Activated naive CD8-positive, alpha-beta T cell treated with anti-CD3 and anti-CD28 coated beads, Interleukin-2, amount 50 U/mL, for 16 hours (primary cell): ENCODE measurements around the gene RAB31.
"Not testable (repeated sequence)": the region's sequence is repeated elsewhere in the genome, so short reads cannot be mapped to it uniquely, and the experiment has no call there.

Experiments
- DNase-seq: peaks from one replicate; pipeline ENCODE4 v3.0.0-alpha.2; 2020; ENCODE audit warnings: low read depth, low spot score

RAB31 gene

GRCh38 chr18:9838144-9838877 is 130.2 kb downstream of the RAB31 start:
- no peak for DNase-seq

- DNase-seq = no peak
These were observed 131.1 kb downstream of the RAB31 start for GRCh38 chr18:9839211-9839610.

GRCh38 chr18:9839853-9840252 is 131.8 kb downstream of the RAB31 start:
- no peak for DNase-seq

GRCh38 chr18:9841752-9842151 is 133.7 kb downstream of the RAB31 start:
- DNase-seq = no peak

- DNase-seq = no peak
These were observed 134.3 kb downstream of the RAB31 start for GRCh38 chr18:9842448-9842847.

GRCh38 chr18:9845256-9845655 is 137.2 kb downstream of the RAB31 start:
- DNase-seq = no peak

- DNase-seq = no peak
These were observed 138.2 kb downstream of the RAB31 start for GRCh38 chr18:9846162-9846925.

- no peak for DNase-seq
These were observed 140.2 kb downstream of the RAB31 start for GRCh38 chr18:9848170-9848879.

GRCh38 chr18:9849407-9850283 is 141.5 kb downstream of the RAB31 start:
- DNase-seq = no peak

GRCh38 chr18:9850309-9850708 is 142.2 kb downstream of the RAB31 start:
- DNase-seq = no peak

GRCh38 chr18:9851511-9851910 is 143.4 kb downstream of the RAB31 start:
- DNase-seq = no peak

GRCh38 chr18:9852266-9853081 is 144.4 kb downstream of the RAB31 start:
- no peak for DNase-seq

GRCh38 chr18:9854801-9855676 is 146.9 kb downstream of the RAB31 start:
- no peak for DNase-seq

- DNase-seq = no peak
These were observed 147.6 kb downstream of the RAB31 start for GRCh38 chr18:9855681-9856080.

GRCh38 chr18:9856092-9856491 is 148.0 kb downstream of the RAB31 start:
- no peak for DNase-seq

GRCh38 chr18:9857479-9857998 is 149.4 kb downstream of the RAB31 start:
- DNase-seq = not testable (repeated sequence)

GRCh38 chr18:9858642-9859041 is 150.5 kb downstream of the RAB31 start:
- DNase-seq = no peak

- DNase-seq = no peak
These were observed 151.1 kb downstream of the RAB31 start for GRCh38 chr18:9859232-9859631.

- DNase-seq = no peak
These were observed 152.6 kb downstream of the RAB31 start for GRCh38 chr18:9860682-9861081.
